SK-N-MC (cell line): Measurements from ENCODE around the gene BEND6.

Source experiments
- EZH2 ChIP-seq: fragments of 200-600 bp; sonication (generic); IDR thresholded peaks from one replicate; pipeline ENCODE4 v1.6.1; 2017; ENCODE audit warnings: antibody characterized with exemption
- POLR2AphosphoS5 ChIP-seq: IDR thresholded peaks from 2 replicates; pipeline ENCODE4 v1.6.1; 2012; ENCODE audit warnings: mild to moderate bottlenecking, low read depth, low read length, borderline replicate concordance

GRCh38 chr6:56959094-56959493 lies 4.2 kb downstream of the BEND6 start:
- TF ChIP-seq EZH2, result no peak
- TF ChIP-seq POLR2AphosphoS5, result no peak
